GM19468 (cell line): ENCODE results near the gene TEX101.
"Not testable (repeated sequence)": the region's sequence is repeated elsewhere in the genome, so short reads cannot be mapped to it uniquely, and the experiment has no call there.

Source experiments
- ATAC-seq: cut with Tn5 transposase; IDR thresholded peaks from one replicate; pipeline ENCODE4 v1.9.1; 2021; ENCODE audit warnings: mild to moderate bottlenecking, moderate library complexity, moderate number of reproducible peaks; ENCODE audit not compliant: unreplicated experiment; ENCODE audit errors: extremely low read depth

TEX101 gene

GRCh38 chr19:43414554-43414953 lies at the start of gene TEX101:
Gene TEX101, plus strand, starts transcription at chr19:43414890. Its CDS starts 1,030 bp downstream, at chr19:43415920.
- no peak for ATAC-seq

DNA sequence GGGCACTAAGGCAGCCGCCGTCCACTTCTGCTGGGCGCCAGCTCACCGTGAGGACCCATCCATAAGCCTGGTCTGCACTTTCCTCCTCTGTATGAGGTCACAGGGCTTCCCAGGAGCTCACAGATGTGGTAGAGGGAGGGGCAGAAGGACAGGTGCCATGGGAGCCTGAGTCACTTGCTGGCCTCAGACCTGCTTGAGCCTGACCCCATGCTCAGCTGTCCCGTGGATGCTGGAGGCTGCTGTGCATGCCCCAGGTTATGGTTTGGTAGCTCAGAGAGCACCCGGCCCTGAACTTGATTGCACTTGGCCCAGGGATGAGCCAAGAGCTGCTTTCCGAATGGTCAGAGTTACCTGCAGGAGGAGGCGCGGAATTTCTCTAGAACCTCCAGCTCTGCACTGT lies 49.0 kb upstream of the TEX101 start:
- not testable (repeated sequence) for ATAC-seq

DNA sequence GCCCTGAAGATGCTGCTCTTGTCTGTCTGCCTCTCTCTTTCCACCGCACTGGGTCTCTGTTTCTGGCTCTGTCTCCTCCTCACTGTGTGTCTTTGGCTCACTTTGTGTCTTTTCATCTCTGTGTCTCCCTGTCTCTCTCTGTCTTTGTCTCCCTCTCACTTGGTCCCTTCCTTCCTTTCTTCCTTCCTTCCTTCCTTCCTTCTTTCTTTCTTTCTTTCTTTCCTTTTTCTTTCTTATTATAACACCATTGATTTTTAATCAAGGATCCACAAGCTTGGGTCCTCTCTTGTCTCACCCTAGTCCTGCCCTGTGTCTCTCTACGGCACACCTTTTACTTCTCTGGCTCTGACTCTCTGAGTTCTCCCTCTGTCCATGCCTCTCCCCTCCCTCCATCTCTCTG lies 46.9 kb upstream of the TEX101 start:
- no peak for ATAC-seq

- ATAC-seq: not testable (repeated sequence)
These were observed 45.8 kb upstream of the TEX101 start for GRCh38 chr19:43368897-43369296.

GRCh38 chr19:43371909-43372308 lies 42.8 kb upstream of the TEX101 start:
- ATAC-seq: no peak

- no peak for ATAC-seq
These were observed 42.2 kb upstream of the TEX101 start for GRCh38 chr19:43372462-43372861.

DNA sequence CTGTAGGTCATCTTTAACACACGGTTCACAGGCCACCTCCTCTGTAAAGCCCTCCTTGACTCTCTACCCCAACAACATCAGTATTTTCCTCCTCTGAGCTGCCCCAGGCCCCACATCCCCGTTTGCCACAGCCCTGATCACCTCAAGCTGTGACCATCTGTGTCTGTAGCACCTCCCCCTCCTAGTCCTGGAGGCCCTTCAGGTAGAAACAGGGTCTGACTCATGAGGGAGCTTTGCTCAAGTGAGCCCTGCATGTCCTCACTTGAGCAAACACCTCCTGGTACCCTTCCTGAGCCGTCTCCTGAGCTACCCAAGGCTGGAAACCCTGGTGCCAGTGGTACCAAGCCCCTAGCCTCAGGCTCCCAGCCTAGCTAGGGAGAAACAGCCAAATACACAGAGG lies 37.1 kb upstream of the TEX101 start:
- not testable (repeated sequence) for ATAC-seq

- no peak for ATAC-seq
These were observed 34.7 kb upstream of the TEX101 start for GRCh38 chr19:43380008-43380407.

DNA sequence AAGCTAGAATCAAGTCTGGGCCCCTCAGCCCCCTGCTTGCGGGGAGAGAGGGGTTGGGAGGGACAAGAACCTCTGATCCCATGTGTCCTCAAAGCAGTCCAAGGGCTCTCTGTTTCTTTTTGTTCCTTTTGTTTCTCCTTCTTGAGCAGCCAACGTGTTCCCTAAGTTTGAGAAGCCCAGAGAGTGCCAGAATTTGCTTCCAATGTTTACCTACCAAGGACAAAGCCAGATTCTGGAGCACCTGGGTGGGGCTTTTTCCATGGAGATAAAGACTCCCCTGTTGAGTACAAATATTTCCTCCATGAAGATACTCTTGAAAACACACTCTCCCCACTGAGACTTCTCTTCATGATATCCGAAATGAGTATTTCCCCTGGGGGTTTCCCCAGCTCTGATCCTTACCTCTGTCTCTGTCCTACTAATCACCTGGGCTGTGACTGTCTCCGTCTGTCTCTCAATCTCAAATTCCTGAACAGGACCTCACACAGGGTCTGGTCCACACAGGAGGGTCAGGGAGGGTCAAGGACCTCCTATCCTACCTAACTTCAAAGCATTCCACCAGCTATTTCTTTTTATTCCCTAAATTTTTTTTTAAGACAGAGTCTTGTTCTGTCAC lies 33.8 kb upstream of the TEX101 start:
- no peak for ATAC-seq

DNA sequence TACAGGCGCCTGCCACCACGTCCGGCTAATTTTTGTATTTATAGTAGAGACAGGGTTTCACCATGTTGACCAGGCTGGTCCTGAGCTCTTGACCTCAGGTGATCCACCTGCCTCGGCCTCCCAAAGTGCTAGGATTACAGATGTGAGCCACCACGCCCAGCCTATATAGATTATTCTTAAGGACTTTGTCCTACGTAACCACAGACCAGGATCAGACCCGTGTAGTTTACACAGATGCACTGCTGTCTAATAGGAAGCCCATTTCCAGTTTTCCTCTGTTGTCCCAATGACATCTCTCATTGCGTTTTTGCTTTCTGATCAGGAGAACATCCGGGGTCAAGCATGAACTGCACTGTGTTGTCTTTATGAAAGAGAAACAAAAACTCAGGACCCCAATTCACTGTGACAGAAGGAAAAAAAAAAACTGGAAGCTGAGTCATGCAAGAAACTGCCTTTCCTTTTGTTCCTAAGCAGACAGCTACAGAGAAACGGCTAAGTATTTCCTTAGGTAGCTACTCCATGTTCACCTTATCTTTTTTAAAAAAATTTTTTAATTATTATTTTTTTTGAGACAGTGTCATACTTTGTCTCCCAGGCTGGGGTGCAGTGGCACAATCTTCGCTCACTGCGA lies 32.0 kb upstream of the TEX101 start:
- not testable (repeated sequence) for ATAC-seq

GRCh38 chr19:43383254-43383653 lies 31.4 kb upstream of the TEX101 start:
- not testable (repeated sequence) for ATAC-seq

DNA sequence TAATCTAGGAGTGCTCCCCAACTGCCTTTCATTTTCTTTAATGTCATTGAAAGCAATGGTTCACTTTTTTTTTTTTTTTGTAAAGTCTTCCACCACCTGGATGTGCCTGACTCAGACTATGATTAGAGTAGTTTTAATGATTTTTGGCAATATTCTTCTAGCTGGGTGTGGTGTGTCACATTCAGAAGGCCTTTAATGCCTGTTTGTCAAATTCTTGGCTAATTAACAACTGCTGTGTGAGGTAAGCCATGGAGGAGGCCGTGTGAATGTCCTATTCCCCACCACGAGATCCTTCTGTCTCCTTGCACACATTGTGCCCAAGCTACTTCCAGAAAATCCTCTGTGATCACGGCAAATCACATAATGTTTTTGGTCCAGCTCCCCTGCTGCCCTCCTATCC lies 30.9 kb upstream of the TEX101 start:
- not testable (repeated sequence) for ATAC-seq

- not testable (repeated sequence) for ATAC-seq
These were observed 23.7 kb upstream of the TEX101 start for GRCh38 chr19:43390903-43391551.

- not testable (repeated sequence) for ATAC-seq
These were observed 23.1 kb upstream of the TEX101 start for GRCh38 chr19:43391552-43391935.

DNA sequence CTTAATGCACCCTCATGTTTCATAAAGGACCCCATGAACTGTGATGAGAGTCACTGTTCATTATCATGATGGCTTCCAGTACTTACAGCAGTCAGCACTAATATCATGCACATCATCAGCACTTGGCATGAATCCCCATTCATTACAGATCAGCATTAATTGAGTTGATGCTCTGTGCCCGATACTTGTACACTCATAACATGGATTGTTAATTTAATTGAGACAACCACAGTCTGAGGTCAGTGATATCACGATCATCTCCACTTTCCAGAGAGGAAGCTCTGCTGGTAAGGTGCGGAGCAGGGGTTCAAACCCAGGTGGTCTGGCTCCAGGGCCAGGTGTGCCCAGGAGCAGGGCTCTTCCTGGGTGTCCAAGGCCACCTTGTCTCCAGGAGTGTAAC lies 21.2 kb upstream of the TEX101 start:
- ATAC-seq: not testable (repeated sequence)

- no peak for ATAC-seq
These were observed 19.1 kb upstream of the TEX101 start for GRCh38 chr19:43395561-43395960.

GRCh38 chr19:43406297-43406696 lies 8.4 kb upstream of the TEX101 start:
- no peak for ATAC-seq

DNA sequence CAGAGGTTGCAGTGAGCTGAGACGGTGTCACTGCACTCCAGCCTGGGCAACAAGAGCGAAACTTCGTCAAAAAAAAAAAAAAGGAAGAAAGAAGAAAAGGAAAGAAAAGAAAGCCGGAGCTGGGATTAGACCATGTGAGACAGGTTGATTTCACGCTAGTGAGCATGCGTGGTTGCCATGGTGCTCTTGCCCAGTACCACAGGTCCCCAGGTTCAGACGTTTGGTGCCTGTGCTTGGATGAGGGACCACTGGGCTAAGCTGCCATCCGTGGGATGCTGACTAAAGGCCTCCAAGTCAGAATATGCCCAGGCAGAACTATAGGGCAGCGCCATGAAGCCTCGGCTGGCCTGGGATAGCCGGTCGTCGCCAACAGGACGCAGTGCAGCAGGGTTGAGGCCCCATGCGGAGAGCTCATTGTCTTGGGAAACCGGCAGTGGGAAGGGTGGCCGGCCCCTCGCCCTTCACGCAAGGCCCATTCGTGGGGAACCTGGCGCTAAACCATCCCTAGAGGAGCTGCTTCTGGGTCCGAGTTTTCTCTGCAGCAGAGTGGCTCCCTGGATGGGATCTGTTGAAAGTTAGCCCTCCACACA lies 7.2 kb upstream of the TEX101 start:
- ATAC-seq: no peak

- no peak for ATAC-seq
These were observed 6.6 kb upstream of the TEX101 start for GRCh38 chr19:43408043-43408442.

- ATAC-seq: no peak
These were observed 5.3 kb upstream of the TEX101 start for GRCh38 chr19:43409415-43409814.

GRCh38 chr19:43412441-43412840 lies 2.2 kb upstream of the TEX101 start:
- ATAC-seq: no peak
